Right lobe of liver (tissue), 4 donors: ENCODE measurements around the gene SPSB2.

ENCODE experiments used
- CTCF ChIP-seq, 4 donors: fragments of 200-600 bp in 3 of 4; fragments of 450-650 bp in 1 of 4; IDR thresholded peaks; one replicate each; pipeline versions ENCODE4 v1.5.1 to v1.8.0; 2016 to 2022; ENCODE audit warnings: antibody characterized with exemption in 4 of 4, mild to moderate bottlenecking in 2 of 4
- POLR2A ChIP-seq: fragments of 450-650 bp; IDR thresholded peaks from one replicate; pipeline ENCODE4 v1.6.1; 2017; ENCODE audit warnings: antibody characterized with exemption, mild to moderate bottlenecking
- donor health status: DM: no; HTN: no; CAD: no.
- donor health status: DM: no; HTN: no; CAD: no.
- donor health status: DM: no; HTN: yes; CAD: no.

GRCh38 chr12:6919588-6919987 lies 46.5 kb upstream of the SPSB2 start:
- TF ChIP-seq CTCF (IDR thresholded peaks at IDR 0.05) (no peak), POLR2A (no peak)
